Measurements from ENCODE around the gene SLC25A4. TPM values are rescaled to one million over a fixed set of nuclear protein-coding genes. Genes with fewer than 3 reads are reported as not detected.

SLC25A4 gene
- total and polyA plus RNA-seq, 3 experiments from 2014 or later, result 11.8 to 16.3 (median 12.6) TPM

DNA sequence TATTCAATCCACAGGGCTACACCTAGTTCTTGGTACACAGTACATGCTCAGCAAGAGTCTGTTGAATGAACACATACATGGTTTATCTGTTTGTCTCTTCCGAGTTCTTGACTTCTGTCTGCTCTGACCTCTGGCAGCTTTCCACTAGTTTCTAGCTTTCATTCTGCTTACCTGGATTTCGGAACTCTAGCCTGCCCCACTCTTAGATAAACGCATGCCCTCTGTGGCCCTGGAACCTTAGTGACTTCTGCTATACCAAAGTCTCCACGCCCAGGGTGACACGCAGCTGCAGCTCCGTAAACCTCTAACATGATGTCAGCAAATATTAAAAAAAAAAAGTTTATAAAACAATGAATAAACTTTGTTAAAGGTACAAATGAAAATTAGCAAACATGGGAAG is 1.3 kb upstream of the SLC25A4 start:
- H3K27ac ChIP-seq (ENCODE audit: low read depth, low read length), result no peak overlapping the region
- Mint-ChIP-seq H3K4me1 (peaks cover 19 to 29% (median 25%) of the 10 kb centered on the region in 3 donors), H3K4me3 (peak overlapping the region in 6 of 7 donors; percentile 17 to 93 (median 90)), H3K27me3 (peaks cover 10 to 23% of the 10 kb centered on the region in 2 donors), H3K36me3 (peaks cover 0 to 5% (median 0%) of the 10 kb centered on the region in 3 donors), H3K9me3 (no peaks in the 10 kb centered on the region), H3K27ac (peak overlapping the region in 2 of 8 donors; percentile 56 to 68)
- H3K36me3 ChIP-seq (ENCODE audit: insufficient read depth, low read length), result no peaks in the 10 kb centered on the region
- H3K9me3 ChIP-seq (ENCODE audit: low read length), result no peaks in the 10 kb centered on the region
- no peak overlapping the region for H3K4me3 ChIP-seq (ENCODE audit: low read length)
- DNase-seq, result no peak
- ChIA-PET POLR2A (interaction anchor here (0.7 kb wide), 1 partner anchor 1633 kb away, joined by 6 read pairs; no protein-coding TSS in a partner anchor), CTCF (interaction anchor here (1.6 to 2.5 kb wide), 4 partner anchors 8 to 102 kb away, joined by 3 to 15 read pairs (median 12); no protein-coding TSS in a partner anchor)
- H3K27me3 ChIP-seq (ENCODE audit: insufficient read depth, low read length, poor library complexity, severe bottlenecking), result no peaks in the 10 kb centered on the region
- peaks cover 8% of the 10 kb centered on the region for H3K4me1 ChIP-seq (ENCODE audit: insufficient read depth, low read length)

DNA sequence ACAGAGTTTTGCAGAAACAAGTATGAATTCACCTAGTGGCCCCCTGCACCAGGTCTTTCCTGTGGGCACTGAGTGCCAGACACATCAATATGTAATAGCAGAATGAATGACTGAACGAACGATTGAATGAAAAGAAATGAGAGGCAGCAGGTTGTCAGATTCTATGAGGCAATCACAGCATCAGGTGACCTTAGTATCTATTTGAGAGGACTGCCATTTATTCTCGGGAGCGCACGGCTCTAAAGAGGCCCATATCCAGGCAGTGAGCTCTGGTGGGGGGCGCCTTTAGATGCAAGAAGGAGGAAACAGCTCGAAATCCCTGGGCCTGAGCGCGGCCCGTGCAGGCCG is 528 bp upstream of the SLC25A4 start:
- ChIA-PET CTCF (interaction anchor here (1.0 to 2.5 kb wide), 10 partner anchors 8 to 137 kb away, joined by 3 to 15 read pairs (median 4); no protein-coding TSS in a partner anchor), POLR2A (interaction anchor here (0.6 to 1.6 kb wide), 9 partner anchors 8 to 494 kb away, joined by 3 to 5 read pairs (median 3); partner anchors contain the start of gene ANKRD37)
- H3K27ac Mint-ChIP-seq, result peak overlapping the region; percentile 78 to 92 (median 89)
- H3K9me3 Mint-ChIP-seq, result no peaks in the 10 kb centered on the region
- no peak for DNase-seq
- H3K4me3 ChIP-seq (ENCODE audit: low read length), result peak overlapping the region; percentile 74
- H3K4me1 ChIP-seq (ENCODE audit: insufficient read depth, low read length), result peaks cover 8% of the 10 kb centered on the region
- peaks cover 19 to 29% (median 25%) of the 10 kb centered on the region in 3 donors for H3K4me1 Mint-ChIP-seq
- no peaks in the 10 kb centered on the region for H3K9me3 ChIP-seq (ENCODE audit: low read length)
- no peaks in the 10 kb centered on the region for H3K27me3 ChIP-seq (ENCODE audit: insufficient read depth, low read length, poor library complexity, severe bottlenecking)
- peak overlapping the region; percentile 88 to 93 (median 91) for H3K4me3 Mint-ChIP-seq
- H3K36me3 Mint-ChIP-seq, result peaks cover 0 to 7% (median 0%) of the 10 kb centered on the region in 3 donors
- H3K36me3 ChIP-seq (ENCODE audit: insufficient read depth, low read length), result no peaks in the 10 kb centered on the region
- H3K27me3 Mint-ChIP-seq, result peaks cover 5 to 16% of the 10 kb centered on the region in 2 donors
- peak overlapping the region; percentile 46 for H3K27ac ChIP-seq (ENCODE audit: low read depth, low read length)

DNA sequence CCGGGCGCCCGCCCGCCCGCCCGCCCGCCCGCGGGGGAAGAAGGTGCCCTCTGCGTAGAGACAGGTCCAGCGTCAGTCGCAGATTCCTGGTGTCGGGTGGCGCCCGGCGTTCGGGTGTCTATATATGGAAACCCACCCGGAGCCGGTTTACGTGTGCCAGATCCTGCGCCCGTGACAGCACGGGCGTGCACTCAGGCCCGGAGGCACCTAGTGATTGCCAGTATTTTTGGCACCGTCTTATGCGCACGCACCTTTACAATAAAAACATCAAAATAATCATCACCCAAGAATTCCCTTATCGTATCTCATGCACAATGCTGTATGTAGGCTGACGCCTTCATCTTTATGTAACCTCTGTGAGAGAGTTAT is 519 bp downstream of the SLC25A4 start:
- H3K27ac ChIP-seq (ENCODE audit: low read depth, low read length), result peak overlapping the region; percentile 32
- Mint-ChIP-seq H3K4me3 (peak overlapping the region; percentile 79 to 92 (median 85)), H3K27me3 (peaks cover 2 to 6% of the 10 kb centered on the region in 2 donors), H3K4me1 (peaks cover 19 to 29% (median 25%) of the 10 kb centered on the region in 3 donors), H3K36me3 (peaks cover 0 to 10% (median 0%) of the 10 kb centered on the region in 3 donors), H3K27ac (peak overlapping the region in 7 of 8 donors; percentile 36 to 82 (median 72)), H3K9me3 (no peaks in the 10 kb centered on the region)
- no peaks in the 10 kb centered on the region for H3K9me3 ChIP-seq (ENCODE audit: low read length)
- ChIA-PET POLR2A (interaction anchor here (0.6 to 1.6 kb wide), 8 partner anchors 8 to 410 kb away, joined by 3 to 5 read pairs (median 3); partner anchors contain the start of genes ANKRD37 and CENPU), CTCF (interaction anchor here (0.6 to 2.5 kb wide), 13 partner anchors 9 to 879 kb away, joined by 3 to 15 read pairs (median 4); partner anchors contain the start of gene LRP2BP)
- DNase-seq, result peak in 3 of 5 donors; percentile 10 to 65 (median 14)
- H3K27me3 ChIP-seq (ENCODE audit: insufficient read depth, low read length, poor library complexity, severe bottlenecking), result no peaks in the 10 kb centered on the region
- no peaks in the 10 kb centered on the region for H3K36me3 ChIP-seq (ENCODE audit: insufficient read depth, low read length)
- peak overlapping the region; percentile 41 for H3K4me3 ChIP-seq (ENCODE audit: low read length)
- peaks cover 8% of the 10 kb centered on the region for H3K4me1 ChIP-seq (ENCODE audit: insufficient read depth, low read length)

DNA sequence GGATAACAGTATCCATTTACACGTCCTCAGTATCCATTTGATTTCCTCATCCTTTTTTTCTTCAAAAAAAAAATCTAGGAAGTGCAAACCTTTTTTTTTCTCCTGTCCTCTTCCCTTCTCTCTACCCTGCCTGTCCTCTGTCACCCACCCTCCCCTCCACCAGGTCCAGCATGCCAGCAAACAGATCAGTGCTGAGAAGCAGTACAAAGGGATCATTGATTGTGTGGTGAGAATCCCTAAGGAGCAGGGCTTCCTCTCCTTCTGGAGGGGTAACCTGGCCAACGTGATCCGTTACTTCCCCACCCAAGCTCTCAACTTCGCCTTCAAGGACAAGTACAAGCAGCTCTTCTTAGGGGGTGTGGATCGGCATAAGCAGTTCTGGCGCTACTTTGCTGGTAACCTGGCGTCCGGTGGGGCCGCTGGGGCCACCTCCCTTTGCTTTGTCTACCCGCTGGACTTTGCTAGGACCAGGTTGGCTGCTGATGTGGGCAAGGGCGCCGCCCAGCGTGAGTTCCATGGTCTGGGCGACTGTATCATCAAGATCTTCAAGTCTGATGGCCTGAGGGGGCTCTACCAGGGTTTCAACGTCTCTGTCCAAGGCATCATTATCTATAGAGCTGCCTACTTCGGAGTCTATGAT is 1.7 kb downstream of the SLC25A4 start:
- Histone ChIP-seq H3K27ac (ENCODE audit: low read depth, low read length) (no peak overlapping the region), H3K27me3 (ENCODE audit: insufficient read depth, low read length, poor library complexity, severe bottlenecking) (no peaks in the 10 kb centered on the region), H3K9me3 (ENCODE audit: low read length) (no peaks in the 10 kb centered on the region), H3K4me1 (ENCODE audit: insufficient read depth, low read length) (peaks cover 8% of the 10 kb centered on the region), H3K36me3 (ENCODE audit: insufficient read depth, low read length) (no peaks in the 10 kb centered on the region), H3K4me3 (ENCODE audit: low read length) (no peak overlapping the region)
- H3K4me3 Mint-ChIP-seq, result peak overlapping the region in 6 of 7 donors; percentile 45 to 91 (median 84)
- no peak for DNase-seq
- peaks cover 19 to 29% (median 25%) of the 10 kb centered on the region in 3 donors for H3K4me1 Mint-ChIP-seq
- H3K36me3 Mint-ChIP-seq, result peaks cover 0 to 10% (median 0%) of the 10 kb centered on the region in 3 donors
- peaks cover 0 to 2% of the 10 kb centered on the region in 2 donors for H3K27me3 Mint-ChIP-seq
- peak overlapping the region in 2 of 8 donors; percentile 17 to 77 for H3K27ac Mint-ChIP-seq
- CTCF ChIA-PET, result interaction anchor here (1.1 to 1.6 kb wide), 2 partner anchors 20 to 39 kb away, joined by 3 to 4 read pairs; no protein-coding TSS in a partner anchor
- POLR2A ChIA-PET, result interaction anchor here (0.6 kb wide), 1 partner anchor 13 kb away, joined by 3 read pairs; no protein-coding TSS in a partner anchor
- H3K9me3 Mint-ChIP-seq, result no peaks in the 10 kb centered on the region

DNA sequence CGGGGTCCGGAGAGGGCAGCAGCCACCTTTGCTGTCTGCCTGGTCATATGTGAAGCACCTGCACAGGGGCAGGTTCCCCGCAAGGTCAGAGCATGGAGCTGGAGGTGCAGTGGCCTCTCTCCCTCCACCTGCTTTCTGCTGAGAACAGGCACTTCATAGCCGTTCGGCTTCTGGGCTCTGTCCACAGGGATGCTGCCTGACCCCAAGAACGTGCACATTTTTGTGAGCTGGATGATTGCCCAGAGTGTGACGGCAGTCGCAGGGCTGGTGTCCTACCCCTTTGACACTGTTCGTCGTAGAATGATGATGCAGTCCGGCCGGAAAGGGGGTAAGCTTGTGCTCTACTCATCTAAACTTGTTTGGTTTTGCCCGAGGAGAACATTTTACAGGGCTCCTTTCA is 2.5 kb downstream of the SLC25A4 start:
- Mint-ChIP-seq H3K36me3 (peaks cover 0 to 15% (median 2%) of the 10 kb centered on the region in 3 donors), H3K4me3 (peak overlapping the region in 3 of 7 donors; percentile 46 to 91 (median 69))
- CTCF ChIA-PET, result interaction anchor here (1.1 kb wide), 1 partner anchor 38 kb away, joined by 4 read pairs; no protein-coding TSS in a partner anchor

DNA sequence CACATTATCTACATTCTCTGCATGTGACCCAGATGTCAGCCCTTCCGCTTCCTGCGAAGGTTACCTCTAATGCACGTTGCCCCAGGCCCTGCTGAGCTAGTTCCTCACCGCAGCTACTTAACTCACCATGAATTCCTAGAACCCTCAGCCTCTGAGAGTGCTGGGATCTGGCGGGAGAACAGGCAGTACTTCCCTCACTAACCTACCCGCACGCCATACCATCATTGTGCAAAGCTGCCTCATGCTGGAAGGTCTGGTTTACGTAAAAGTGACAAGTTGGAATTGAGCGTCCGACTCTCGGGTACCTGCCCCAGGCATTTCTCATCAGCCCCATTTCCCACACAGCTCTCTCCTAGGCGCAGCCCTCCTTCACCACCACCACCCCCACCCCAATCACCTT is 6.3 kb downstream of the SLC25A4 start:
- no peaks in the 10 kb centered on the region for H3K36me3 ChIP-seq (ENCODE audit: insufficient read depth, low read length)
- ChIA-PET POLR2A (no interaction called here), CTCF (interaction anchor here (2.1 kb wide), 1 partner anchor 15 kb away, joined by 6 read pairs; no protein-coding TSS in a partner anchor)
- Mint-ChIP-seq H3K4me3 (no peak overlapping the region), H3K36me3 (peaks cover 4 to 42% (median 14%) of the 10 kb centered on the region in 3 donors), H3K27ac (peak overlapping the region in 2 of 8 donors; percentile 57 to 67), H3K9me3 (no peaks in the 10 kb centered on the region), H3K27me3 (no peaks in the 10 kb centered on the region), H3K4me1 (peaks cover 15 to 30% (median 17%) of the 10 kb centered on the region in 3 donors)
- H3K4me3 ChIP-seq (ENCODE audit: low read length), result no peak overlapping the region
- H3K27me3 ChIP-seq (ENCODE audit: insufficient read depth, low read length, poor library complexity, severe bottlenecking), result no peaks in the 10 kb centered on the region
- no peak for DNase-seq
- H3K27ac ChIP-seq (ENCODE audit: low read depth, low read length), result no peak overlapping the region
- H3K9me3 ChIP-seq (ENCODE audit: low read length), result no peaks in the 10 kb centered on the region
- no peaks in the 10 kb centered on the region for H3K4me1 ChIP-seq (ENCODE audit: insufficient read depth, low read length)

More for the DNA sequence above, 2.5 kb downstream of the SLC25A4 start:
- no peaks in the 10 kb centered on the region for H3K36me3 ChIP-seq (ENCODE audit: insufficient read depth, low read length)
- no peaks in the 10 kb centered on the region for H3K27me3 ChIP-seq (ENCODE audit: insufficient read depth, low read length, poor library complexity, severe bottlenecking)
- Mint-ChIP-seq H3K9me3 (no peaks in the 10 kb centered on the region), H3K27me3 (peaks cover 0 to 2% of the 10 kb centered on the region in 2 donors), H3K4me1 (peaks cover 23 to 37% (median 29%) of the 10 kb centered on the region in 3 donors), H3K27ac (peak overlapping the region in 1 of 8 donors; percentile 47)
- no peak overlapping the region for H3K27ac ChIP-seq (ENCODE audit: low read depth, low read length)
- H3K4me3 ChIP-seq (ENCODE audit: low read length), result no peak overlapping the region
- peaks cover 8% of the 10 kb centered on the region for H3K4me1 ChIP-seq (ENCODE audit: insufficient read depth, low read length)
- POLR2A ChIA-PET, result no interaction called here
- no peaks in the 10 kb centered on the region for H3K9me3 ChIP-seq (ENCODE audit: low read length)
- DNase-seq, result no peak

DNA sequence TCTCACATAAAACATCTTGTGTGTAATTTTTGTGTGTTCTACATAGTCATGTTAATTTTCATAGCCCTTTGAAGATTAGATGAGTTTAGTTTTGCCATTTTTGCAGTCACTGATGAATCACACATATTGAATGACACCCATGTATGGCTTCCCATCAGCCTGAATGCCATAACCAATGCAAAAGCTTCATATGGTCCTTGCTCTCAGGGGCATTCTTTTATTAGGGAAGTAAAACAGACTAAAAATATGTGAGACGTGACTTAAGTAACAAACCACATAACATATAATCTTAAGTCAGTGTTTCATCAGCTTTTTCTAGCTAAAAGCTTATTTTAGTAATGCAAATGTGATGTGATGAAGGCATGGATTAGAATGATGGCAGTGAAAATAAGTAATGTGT is 8.2 kb downstream of the SLC25A4 start:
- ChIA-PET CTCF (interaction anchor here (2.1 kb wide), 1 partner anchor 17 kb away, joined by 6 read pairs; no protein-coding TSS in a partner anchor), POLR2A (interaction anchor here (1.0 kb wide), 1 partner anchor 8 kb away, joined by 4 read pairs; the partner anchor contains the start of gene SLC25A4)
- Mint-ChIP-seq H3K27me3 (no peaks in the 10 kb centered on the region), H3K4me1 (peaks cover 10 to 17% (median 14%) of the 10 kb centered on the region in 3 donors), H3K9me3 (no peaks in the 10 kb centered on the region), H3K36me3 (peaks cover 4 to 53% (median 15%) of the 10 kb centered on the region in 3 donors), H3K4me3 (no peak overlapping the region), H3K27ac (peak overlapping the region in 1 of 8 donors; percentile 73)
- H3K4me1 ChIP-seq (ENCODE audit: insufficient read depth, low read length), result no peaks in the 10 kb centered on the region
- H3K36me3 ChIP-seq (ENCODE audit: insufficient read depth, low read length), result no peaks in the 10 kb centered on the region
- no peaks in the 10 kb centered on the region for H3K27me3 ChIP-seq (ENCODE audit: insufficient read depth, low read length, poor library complexity, severe bottlenecking)
- DNase-seq, result no peak
- H3K27ac ChIP-seq (ENCODE audit: low read depth, low read length), result no peak overlapping the region
- H3K4me3 ChIP-seq (ENCODE audit: low read length), result no peak overlapping the region
- no peaks in the 10 kb centered on the region for H3K9me3 ChIP-seq (ENCODE audit: low read length)
